Panc1 (cell line): ENCODE measurements around the gene CD84. TPM values are rescaled to one million over a fixed set of nuclear protein-coding genes. Genes with fewer than 3 reads are reported as not detected.

Source experiments
- ATAC-seq: fragments of 200-7000 bp; cut with Tn5 transposase; 2 replicates; pipeline ENCODE4 v1.9.1; 2020; ENCODE audit warnings: mild to moderate bottlenecking, moderate library complexity
- BruUV-seq: library from RNA; stranded (reverse); fragments of 400-500 nt; replicated peaks from 2 replicates; lab custom pipeline; 2021; lab: Mats Ljungman, UMichigan
- CTCF ChIA-PET: fragments of 300-600 bp; sonication (Branson Sonifier 250); formaldehyde crosslinking; loops from one replicate; lab custom pipeline; 2022; ENCODE audit warnings: antibody characterized with exemption; lab: Charles Lee
- POLR2A ChIA-PET: fragments of 300-600 bp; sonication (Branson Sonifier 250); formaldehyde crosslinking; loops from one replicate; lab custom pipeline; 2022; ENCODE audit warnings: antibody characterized with exemption; lab: Charles Lee
- DNase-seq: peaks from one replicate; pipeline ENCODE4 v3.0.0-alpha.2; 2010; ENCODE audit warnings: low read depth, low spot score
- H3K27ac ChIP-seq: 2 replicates; pipeline ENCODE4 v1.5.1; 2011; ENCODE audit warnings: mild to moderate bottlenecking, low read length, inconsistent platforms
- H3K27me3 ChIP-seq: fragments of 200-500 bp; sonication (Bioruptor generic); 2 replicates; pipeline ENCODE4 v1.6.0; 2014; ENCODE audit warnings: low read length, inconsistent platforms; ENCODE audit not compliant: control insufficient read depth, insufficient read depth
- H3K36me3 ChIP-seq: fragments of 200-500 bp; sonication (Bioruptor generic); 2 replicates; pipeline ENCODE4 v1.5.1; 2014; ENCODE audit warnings: inconsistent platforms, mild to moderate bottlenecking, low read length, moderate library complexity; ENCODE audit not compliant: control insufficient read depth, insufficient read depth
- H3K4me1 ChIP-seq: 2 replicates; pipeline ENCODE4 v1.5.1; 2011; ENCODE audit warnings: inconsistent platforms, mild to moderate bottlenecking, low read length, moderate library complexity; ENCODE audit not compliant: control insufficient read depth, insufficient read depth
- H3K4me3 ChIP-seq, 2 experiments: 2 replicates each; pipeline ENCODE4 v1.5.1; 2011 to 2012; ENCODE audit warnings: low read depth in 2 of 2, low read length in 2 of 2, mild to moderate bottlenecking in 2 of 2, inconsistent platforms in 1 of 2, moderate library complexity in 1 of 2
- H3K9me3 ChIP-seq: fragments of 200-500 bp; sonication (Bioruptor generic); 2 replicates; pipeline ENCODE4 v1.5.1; 2014; ENCODE audit warnings: low read depth, mild to moderate bottlenecking, inconsistent platforms, low read length, moderate library complexity; ENCODE audit not compliant: control insufficient read depth, insufficient read depth
- POLR2AphosphoS5 ChIP-seq: IDR thresholded peaks from 2 replicates; pipeline ENCODE4 v1.6.1; 2012; ENCODE audit warnings: mild to moderate bottlenecking, low read depth, low read length, moderate library complexity
- SIN3A ChIP-seq: IDR thresholded peaks from 2 replicates; pipeline ENCODE4 v1.6.1; 2012; ENCODE audit warnings: low read depth, mild to moderate bottlenecking, low read length, moderate library complexity, borderline replicate concordance; ENCODE audit not compliant: insufficient read depth
- TCF7L2 ChIP-seq: IDR thresholded peaks from 2 replicates; pipeline ENCODE4 v1.6.1; 2011; ENCODE audit warnings: mild to moderate bottlenecking, low read depth, low read length, inconsistent platforms
- in situ Hi-C: cut with HindIII; loops from 2 replicates; pipeline ENCODE4 v1.10.0; 2016; ENCODE audit warnings: low sequenced_read_pairs, low pct_unique_long_range_greater_than_20kb
- intact Hi-C: fragments of 100-400 bp; cut with micrococcal nuclease; formaldehyde crosslinking; loops from one replicate; pipeline ENCODE4 v1.10.0; 2022; ENCODE audit not compliant: unreplicated experiment
- total RNA-seq: library from RNA; stranded (reverse); gene quantifications from one replicate; pipeline ENCODE4 v1.2.1, GENCODE V29; 2021; ENCODE audit not compliant: unreplicated experiment
- TF ChIP-seq, protein P1 (sequence below): fragments of 450-650 bp; IDR thresholded peaks from 2 replicates; pipeline ENCODE4 v1.5.1; 2017; ENCODE audit warnings: mild to moderate bottlenecking
- TF ChIP-seq, protein P2 (sequence below), 2 experiments: IDR thresholded peaks; 2 replicates each; pipeline ENCODE4 v1.6.1; 2011 to 2012; ENCODE audit warnings: low read depth in 2 of 2, control low read depth in 1 of 2, low read length in 1 of 2, mild to moderate bottlenecking in 1 of 2, moderate library complexity in 1 of 2; ENCODE audit not compliant: insufficient read depth in 1 of 2

CD84 gene
- total RNA-seq, 1 experiment from 2014 or later = 0.26 TPM

DNA sequence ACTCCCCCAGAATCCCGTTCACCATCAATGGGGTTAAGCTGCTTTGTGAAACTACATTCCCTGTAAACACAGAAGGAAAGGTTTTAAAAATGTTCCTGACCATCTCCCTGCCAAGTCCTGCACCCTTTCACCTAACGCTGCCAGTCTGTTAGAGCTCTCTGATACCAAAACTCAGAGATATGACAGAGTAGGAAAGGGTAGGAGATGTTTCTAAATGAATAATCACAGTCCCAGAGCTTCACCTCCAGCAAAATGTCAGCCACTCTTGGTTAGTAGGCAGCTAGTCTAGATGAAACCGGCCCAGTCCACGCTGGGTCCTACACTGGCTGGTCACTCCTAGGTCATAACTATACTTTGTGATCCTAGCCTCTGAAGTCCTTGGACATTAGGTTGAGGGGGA lies 83.0 kb downstream of the CD84 start:
- no TSS peak for BruUV-seq
- no peak for DNase-seq
- Histone ChIP-seq H3K27me3 (0 out of 2 replicates have a peak, but pooled peaks cover 2% of the 10 kb centered on the region), H3K4me1 (no peaks in the 10 kb centered on the region), H3K36me3 (no peaks in the 10 kb centered on the region), H3K9me3 (no peaks in the 10 kb centered on the region), H3K4me3 (no peak overlapping the region), H3K27ac (no peak overlapping the region)
- intact Hi-C loops = no loop called here
- TF ChIP-seq POLR2AphosphoS5 (no peak), SIN3A (no peak)
- TF ChIP-seq, protein P1, sequence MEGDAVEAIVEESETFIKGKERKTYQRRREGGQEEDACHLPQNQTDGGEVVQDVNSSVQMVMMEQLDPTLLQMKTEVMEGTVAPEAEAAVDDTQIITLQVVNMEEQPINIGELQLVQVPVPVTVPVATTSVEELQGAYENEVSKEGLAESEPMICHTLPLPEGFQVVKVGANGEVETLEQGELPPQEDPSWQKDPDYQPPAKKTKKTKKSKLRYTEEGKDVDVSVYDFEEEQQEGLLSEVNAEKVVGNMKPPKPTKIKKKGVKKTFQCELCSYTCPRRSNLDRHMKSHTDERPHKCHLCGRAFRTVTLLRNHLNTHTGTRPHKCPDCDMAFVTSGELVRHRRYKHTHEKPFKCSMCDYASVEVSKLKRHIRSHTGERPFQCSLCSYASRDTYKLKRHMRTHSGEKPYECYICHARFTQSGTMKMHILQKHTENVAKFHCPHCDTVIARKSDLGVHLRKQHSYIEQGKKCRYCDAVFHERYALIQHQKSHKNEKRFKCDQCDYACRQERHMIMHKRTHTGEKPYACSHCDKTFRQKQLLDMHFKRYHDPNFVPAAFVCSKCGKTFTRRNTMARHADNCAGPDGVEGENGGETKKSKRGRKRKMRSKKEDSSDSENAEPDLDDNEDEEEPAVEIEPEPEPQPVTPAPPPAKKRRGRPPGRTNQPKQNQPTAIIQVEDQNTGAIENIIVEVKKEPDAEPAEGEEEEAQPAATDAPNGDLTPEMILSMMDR = no peak
- ChIA-PET POLR2A (no interaction called here), CTCF (no interaction called here)
- in situ Hi-C loops = no loop called here
- ATAC-seq = no peak

DNA sequence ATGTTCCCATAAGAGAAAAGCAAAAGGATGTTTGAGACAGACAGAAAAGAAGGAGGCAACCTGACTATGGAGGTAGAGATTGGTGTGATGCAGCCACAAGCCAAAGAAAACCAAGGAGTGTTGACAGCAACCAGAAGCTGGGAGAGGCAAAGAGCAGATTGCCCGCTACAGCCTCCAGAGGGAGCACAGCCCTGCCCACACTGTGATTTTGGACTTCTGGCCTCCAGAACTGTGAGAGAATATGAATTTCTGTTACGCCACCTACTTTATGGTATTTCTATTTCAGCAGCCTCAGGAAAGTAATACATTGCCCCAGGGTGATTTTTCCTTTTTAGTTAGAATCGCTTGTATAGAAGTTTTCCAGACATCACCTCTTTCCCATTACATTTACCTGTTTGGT lies 84.7 kb downstream of the CD84 start:
- H3K27ac ChIP-seq = no peak overlapping the region
- H3K9me3 ChIP-seq = no peaks in the 10 kb centered on the region
- TF ChIP-seq, protein P1 = peak; percentile 59
- TF ChIP-seq TCF7L2 = no peak
- TF ChIP-seq POLR2AphosphoS5 = no peak
- H3K36me3 ChIP-seq = no peaks in the 10 kb centered on the region
- ChIA-PET CTCF (no interaction called here), POLR2A (no interaction called here)
- DNase-seq = no peak
- H3K4me3 ChIP-seq = no peak overlapping the region
- intact Hi-C loops (no loop called here), in situ Hi-C loops (no loop called here)
- BruUV-seq = no TSS peak
- no peaks in the 10 kb centered on the region for H3K4me1 ChIP-seq
- ATAC-seq = no peak
- H3K27me3 ChIP-seq = 0 out of 2 replicates have a peak, but pooled peaks cover 2% of the 10 kb centered on the region

DNA sequence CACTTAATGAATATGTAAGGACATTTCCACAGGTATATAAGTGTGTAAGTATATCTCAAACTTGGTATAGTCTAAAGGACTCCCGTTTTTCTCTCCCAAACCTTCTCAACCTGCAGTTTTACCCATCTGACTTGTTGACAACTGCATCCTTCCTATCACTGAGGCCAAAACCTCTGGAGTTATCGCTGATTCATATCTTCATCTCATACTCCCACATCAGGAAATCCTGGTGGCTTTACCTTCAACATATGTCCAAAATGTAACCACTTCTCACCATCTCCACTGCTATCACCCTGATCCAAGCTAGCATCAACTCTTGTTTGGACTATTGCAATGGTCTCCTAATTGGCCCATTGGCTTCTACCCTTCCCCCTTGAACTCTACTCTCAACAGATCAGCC lies 86.7 kb downstream of the CD84 start:
- Histone ChIP-seq H3K4me1 (no peaks in the 10 kb centered on the region), H3K9me3 (no peaks in the 10 kb centered on the region), H3K36me3 (no peaks in the 10 kb centered on the region), H3K27me3 (0 out of 2 replicates have a peak, but pooled peaks cover 2% of the 10 kb centered on the region), H3K27ac (no peak overlapping the region), H3K4me3 (no peak overlapping the region)
- ChIA-PET CTCF (no interaction called here), POLR2A (no interaction called here)
- in situ Hi-C loops = no loop called here
- intact Hi-C loops = no loop called here
- no peak for ATAC-seq
- TF ChIP-seq, protein P1 = no peak
- TF ChIP-seq SIN3A (no peak), TCF7L2 (no peak), POLR2AphosphoS5 (no peak)
- TF ChIP-seq, protein P2, sequence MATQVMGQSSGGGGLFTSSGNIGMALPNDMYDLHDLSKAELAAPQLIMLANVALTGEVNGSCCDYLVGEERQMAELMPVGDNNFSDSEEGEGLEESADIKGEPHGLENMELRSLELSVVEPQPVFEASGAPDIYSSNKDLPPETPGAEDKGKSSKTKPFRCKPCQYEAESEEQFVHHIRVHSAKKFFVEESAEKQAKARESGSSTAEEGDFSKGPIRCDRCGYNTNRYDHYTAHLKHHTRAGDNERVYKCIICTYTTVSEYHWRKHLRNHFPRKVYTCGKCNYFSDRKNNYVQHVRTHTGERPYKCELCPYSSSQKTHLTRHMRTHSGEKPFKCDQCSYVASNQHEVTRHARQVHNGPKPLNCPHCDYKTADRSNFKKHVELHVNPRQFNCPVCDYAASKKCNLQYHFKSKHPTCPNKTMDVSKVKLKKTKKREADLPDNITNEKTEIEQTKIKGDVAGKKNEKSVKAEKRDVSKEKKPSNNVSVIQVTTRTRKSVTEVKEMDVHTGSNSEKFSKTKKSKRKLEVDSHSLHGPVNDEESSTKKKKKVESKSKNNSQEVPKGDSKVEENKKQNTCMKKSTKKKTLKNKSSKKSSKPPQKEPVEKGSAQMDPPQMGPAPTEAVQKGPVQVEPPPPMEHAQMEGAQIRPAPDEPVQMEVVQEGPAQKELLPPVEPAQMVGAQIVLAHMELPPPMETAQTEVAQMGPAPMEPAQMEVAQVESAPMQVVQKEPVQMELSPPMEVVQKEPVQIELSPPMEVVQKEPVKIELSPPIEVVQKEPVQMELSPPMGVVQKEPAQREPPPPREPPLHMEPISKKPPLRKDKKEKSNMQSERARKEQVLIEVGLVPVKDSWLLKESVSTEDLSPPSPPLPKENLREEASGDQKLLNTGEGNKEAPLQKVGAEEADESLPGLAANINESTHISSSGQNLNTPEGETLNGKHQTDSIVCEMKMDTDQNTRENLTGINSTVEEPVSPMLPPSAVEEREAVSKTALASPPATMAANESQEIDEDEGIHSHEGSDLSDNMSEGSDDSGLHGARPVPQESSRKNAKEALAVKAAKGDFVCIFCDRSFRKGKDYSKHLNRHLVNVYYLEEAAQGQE (IDR thresholded peaks at IDR 0.05; ENCODE audit: insufficient read depth in 1 of 2, low read depth in 2 of 2, low read length in 1 of 2) = no peak
- DNase-seq = no peak
- no TSS peak for BruUV-seq
